Measurements from ENCODE around the gene GHSR.

GHSR gene

DNA sequence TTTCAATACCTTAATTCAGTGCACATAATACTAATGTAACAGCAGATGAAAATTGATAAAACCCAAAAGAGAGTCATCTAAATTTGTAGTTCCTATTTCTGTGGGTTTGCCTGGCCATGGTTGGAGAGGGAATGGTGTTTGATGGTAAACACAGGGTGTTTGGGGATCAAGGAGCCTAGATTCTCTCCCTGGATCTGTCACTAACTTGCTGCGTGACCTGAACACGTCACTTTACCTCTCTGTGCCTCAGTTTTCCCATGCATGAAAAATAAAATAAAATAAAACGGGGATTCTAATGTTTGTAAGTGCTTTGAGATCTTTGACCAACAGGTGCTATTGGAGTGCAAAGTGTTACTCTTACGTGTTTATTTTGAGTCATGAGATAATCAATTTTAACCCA, 49.8 kb downstream of the GHSR start:
- H3K9me3 ChIP-seq (ENCODE audit: control insufficient read depth, insufficient read depth, low read length), result no peaks in the 10 kb centered on the region
- no peaks in the 10 kb centered on the region for H3K36me3 ChIP-seq (ENCODE audit: control insufficient read depth, insufficient read depth, low read length)
- WGBS (ENCODE audit: insufficient coverage, insufficient read length), result no CpG with 5 or more reads among the region's 4 CpGs
- no peak overlapping the region for H3K27ac ChIP-seq (ENCODE audit: low read length)
- H3K4me1 ChIP-seq (ENCODE audit: control insufficient read depth, insufficient read depth, low read length), result no peaks in the 10 kb centered on the region
- no peak for DNase-seq (ENCODE audit: low read depth, low spot score)
- H3K4me3 ChIP-seq (ENCODE audit: low read length), result no peak overlapping the region
- no peaks in the 10 kb centered on the region for H3K27me3 ChIP-seq (ENCODE audit: control insufficient read depth, insufficient read depth, low read length)

DNA sequence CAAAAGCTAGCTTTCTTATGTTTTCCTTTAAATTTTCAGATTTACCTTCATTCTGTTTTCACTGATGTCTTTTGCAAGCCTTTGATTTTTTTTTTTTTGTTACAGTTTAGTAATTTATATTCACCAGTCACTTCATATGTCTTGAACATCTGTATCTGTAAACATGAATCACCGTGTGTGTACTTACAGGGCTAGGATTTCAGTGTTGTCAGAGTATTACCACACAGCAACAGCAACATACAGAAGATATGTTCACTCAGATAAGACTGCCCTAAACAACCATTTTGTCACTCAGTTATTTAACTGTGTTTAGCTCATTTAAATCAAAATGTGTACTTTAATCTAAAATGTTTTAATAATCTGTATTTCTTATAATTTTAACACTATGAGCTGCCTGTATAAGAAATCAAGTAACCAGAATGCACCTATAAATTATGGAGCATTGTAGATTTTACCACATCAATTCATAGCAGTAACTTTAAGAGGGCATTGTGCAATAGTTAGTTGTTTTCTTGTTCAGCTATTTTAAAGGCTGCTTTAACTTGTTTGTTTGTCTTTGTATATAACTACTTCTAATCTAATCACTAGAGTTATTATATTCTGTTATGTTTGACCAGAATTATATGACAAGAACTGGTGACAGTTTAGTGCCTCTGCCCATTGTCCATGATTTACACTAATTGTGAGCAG, 50.4 kb downstream of the GHSR start:
- no CpG with 5 or more reads among the region's 1 CpG for WGBS (ENCODE audit: insufficient coverage, insufficient read length)
- DNase-seq (ENCODE audit: low read depth, low spot score), result no peak
- H3K9me3 ChIP-seq (ENCODE audit: control insufficient read depth, insufficient read depth, low read length), result no peaks in the 10 kb centered on the region
- H3K27ac ChIP-seq (ENCODE audit: low read length), result no peak overlapping the region
- H3K27me3 ChIP-seq (ENCODE audit: control insufficient read depth, insufficient read depth, low read length), result no peaks in the 10 kb centered on the region
- H3K4me1 ChIP-seq (ENCODE audit: control insufficient read depth, insufficient read depth, low read length), result no peaks in the 10 kb centered on the region
- H3K36me3 ChIP-seq (ENCODE audit: control insufficient read depth, insufficient read depth, low read length), result no peaks in the 10 kb centered on the region
- H3K4me3 ChIP-seq (ENCODE audit: low read length), result no peak overlapping the region

DNA sequence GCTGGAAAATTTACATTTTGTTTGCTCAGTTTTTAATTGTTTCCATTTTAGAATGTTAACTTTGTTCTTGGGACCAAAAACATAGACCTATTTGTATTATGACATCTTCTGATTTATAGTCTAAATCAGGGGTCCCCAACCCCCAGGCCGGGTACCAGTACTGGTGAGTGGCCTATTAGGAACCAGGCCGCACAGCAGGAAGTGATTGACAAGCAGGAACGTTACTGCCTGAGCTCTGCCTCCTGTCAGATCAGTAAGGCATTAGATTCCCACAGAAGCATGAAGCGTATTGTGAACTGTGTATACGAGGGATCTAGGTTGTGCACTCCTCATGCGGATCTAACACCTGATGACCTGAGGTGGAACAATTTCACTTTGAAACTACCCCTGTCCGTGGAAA, 51.9 kb downstream of the GHSR start:
- no CpG with 5 or more reads among the region's 7 CpGs for WGBS (ENCODE audit: insufficient coverage, insufficient read length)

DNA sequence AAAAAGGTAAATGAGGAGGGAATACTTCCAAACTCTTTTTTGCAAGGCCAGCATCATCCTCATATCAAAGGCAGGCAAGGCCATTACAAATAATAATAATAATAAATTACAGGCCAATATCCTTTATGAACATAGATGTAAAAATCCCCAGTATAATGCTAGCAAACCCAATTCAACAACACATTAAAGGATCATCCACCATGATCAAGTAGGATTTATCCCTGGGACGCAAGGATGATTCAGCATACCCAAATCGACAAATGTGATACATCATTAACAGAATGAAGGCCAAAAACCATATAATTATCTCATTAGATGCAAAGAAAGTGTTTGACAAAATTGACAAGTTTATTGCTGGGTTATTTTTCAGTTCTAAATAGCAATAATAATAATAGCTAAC, 53.6 kb downstream of the GHSR start:
- H3K36me3 ChIP-seq (ENCODE audit: control insufficient read depth, insufficient read depth, low read length), result no peaks in the 10 kb centered on the region
- H3K27ac ChIP-seq (ENCODE audit: low read length), result no peak overlapping the region
- H3K4me3 ChIP-seq (ENCODE audit: low read length), result no peak overlapping the region
- DNase-seq (ENCODE audit: low read depth, low spot score), result no peak
- no peaks in the 10 kb centered on the region for H3K4me1 ChIP-seq (ENCODE audit: control insufficient read depth, insufficient read depth, low read length)
- H3K27me3 ChIP-seq (ENCODE audit: control insufficient read depth, insufficient read depth, low read length), result no peaks in the 10 kb centered on the region
- WGBS (ENCODE audit: insufficient coverage, insufficient read length), result no CpG with 5 or more reads among the region's 2 CpGs
- H3K9me3 ChIP-seq (ENCODE audit: control insufficient read depth, insufficient read depth, low read length), result no peaks in the 10 kb centered on the region

More for the DNA sequence above, 51.9 kb downstream of the GHSR start:
- DNase-seq (ENCODE audit: low read depth, low spot score), result no peak
- Histone ChIP-seq H3K27me3 (ENCODE audit: control insufficient read depth, insufficient read depth, low read length) (no peaks in the 10 kb centered on the region), H3K4me1 (ENCODE audit: control insufficient read depth, insufficient read depth, low read length) (no peaks in the 10 kb centered on the region), H3K4me3 (ENCODE audit: low read length) (no peak overlapping the region), H3K9me3 (ENCODE audit: control insufficient read depth, insufficient read depth, low read length) (no peaks in the 10 kb centered on the region), H3K27ac (ENCODE audit: low read length) (no peak overlapping the region), H3K36me3 (ENCODE audit: control insufficient read depth, insufficient read depth, low read length) (no peaks in the 10 kb centered on the region)

Data from iPS DF 6.9 (cell line).